Natural killer cell (primary cell): Measurements from ENCODE around the gene ITPKA. TPM values are rescaled to one million over a fixed set of nuclear protein-coding genes. Genes with fewer than 3 reads are reported as not detected.
"Not testable (repeated sequence)": the region's sequence is repeated elsewhere in the genome, so short reads cannot be mapped to it uniquely, and the experiment has no call there.

ENCODE experiments used
- ATAC-seq, 3 donors: fragments of 150-1000 bp in 2 of 3; fragments of 200-7000 bp in 1 of 3; cut with Tn5 transposase; 1 replicate in 1 of 3; 2 replicates in 2 of 3; pipeline ENCODE4 v1.10.0; 2021; ENCODE audit warnings: mild to moderate bottlenecking in 2 of 3, moderate library complexity in 2 of 3
- DNase-seq, 2 donors: peaks; one replicate each; pipeline versions ENCODE4 v3.0.0 to v3.0.0-alpha.2; 2013 to 2021; ENCODE audit warnings: mixed read lengths in 1 of 2
- H3K27ac ChIP-seq: one replicate; pipeline ENCODE4 v1.5.1; 2013; ENCODE audit warnings: mild to moderate bottlenecking, low read length
- H3K27me3 ChIP-seq: one replicate; pipeline ENCODE4 v1.6.1; 2013; ENCODE audit warnings: low read length; ENCODE audit not compliant: control insufficient read depth, insufficient read depth
- H3K36me3 ChIP-seq: one replicate; pipeline ENCODE4 v1.6.1; 2013; ENCODE audit warnings: low read length; ENCODE audit not compliant: control insufficient read depth, insufficient read depth
- H3K4me1 ChIP-seq: one replicate; pipeline ENCODE4 v1.6.1; 2013; ENCODE audit warnings: low read length; ENCODE audit not compliant: control insufficient read depth, insufficient read depth
- H3K4me3 ChIP-seq: one replicate; pipeline ENCODE4 v1.5.1; 2013; ENCODE audit warnings: low read length
- H3K9me3 ChIP-seq: one replicate; pipeline ENCODE4 v1.6.1; 2013; ENCODE audit warnings: low read length; ENCODE audit not compliant: control insufficient read depth, insufficient read depth
- H3K27ac Mint-ChIP-seq, 2 donors: one replicate each; pipeline ENCODE4 v1.8.0; 2022; ENCODE audit warnings: mild to moderate bottlenecking in 2 of 2, mixed read lengths in 2 of 2, moderate library complexity in 1 of 2
- H3K27me3 Mint-ChIP-seq, 2 donors: one replicate each; pipeline ENCODE4 v1.8.0; 2022; ENCODE audit warnings: low read depth in 2 of 2, mixed read lengths in 2 of 2
- H3K36me3 Mint-ChIP-seq: one replicate; pipeline ENCODE4 v1.8.0; 2022; ENCODE audit warnings: mixed read lengths
- H3K4me1 Mint-ChIP-seq, 2 donors: one replicate each; pipeline ENCODE4 v1.8.0; 2022; ENCODE audit warnings: mixed read lengths in 2 of 2
- H3K4me3 Mint-ChIP-seq: one replicate; pipeline ENCODE4 v1.8.0; 2022; ENCODE audit warnings: mild to moderate bottlenecking, moderate library complexity, mixed read lengths
- H3K9me3 Mint-ChIP-seq, 2 donors: one replicate each; pipeline ENCODE4 v1.8.0; 2022; ENCODE audit warnings: mixed read lengths in 2 of 2
- WGBS: methylation state at CpG from one replicate; pipeline ENCODE4 v1.1.7; 2013; ENCODE audit warnings: missing lambda C conversion rate; ENCODE audit not compliant: insufficient coverage; 5-methylcytosine and 5-hydroxymethylcytosine counted together
- intact Hi-C: fragments of 100-400 bp; cut with micrococcal nuclease; formaldehyde crosslinking; loops from one replicate; pipeline ENCODE4 v1.14.2; 2022
- total RNA-seq, 4 donors: library from RNA; stranded (reverse); fragments of 120-200 nt in 1 of 4; gene quantifications; one replicate each; pipeline versions ENCODE4 v1.2.3 to v1.2.4, GENCODE V29; 2013 to 2022
- TF ChIP-seq, protein P1 (sequence below): fragments of 200-600 bp; IDR thresholded peaks from one replicate; pipeline ENCODE4 v1.8.0; 2022; ENCODE audit warnings: antibody characterized with exemption

ITPKA gene
- total RNA-seq, 3 donors from 2014 or later (not counting 1 experiment from before 2014, with no cell fraction given): not detected

- H3K27ac Mint-ChIP-seq: no peak overlapping the region
- DNase-seq: no peak
- TF ChIP-seq, protein P1, sequence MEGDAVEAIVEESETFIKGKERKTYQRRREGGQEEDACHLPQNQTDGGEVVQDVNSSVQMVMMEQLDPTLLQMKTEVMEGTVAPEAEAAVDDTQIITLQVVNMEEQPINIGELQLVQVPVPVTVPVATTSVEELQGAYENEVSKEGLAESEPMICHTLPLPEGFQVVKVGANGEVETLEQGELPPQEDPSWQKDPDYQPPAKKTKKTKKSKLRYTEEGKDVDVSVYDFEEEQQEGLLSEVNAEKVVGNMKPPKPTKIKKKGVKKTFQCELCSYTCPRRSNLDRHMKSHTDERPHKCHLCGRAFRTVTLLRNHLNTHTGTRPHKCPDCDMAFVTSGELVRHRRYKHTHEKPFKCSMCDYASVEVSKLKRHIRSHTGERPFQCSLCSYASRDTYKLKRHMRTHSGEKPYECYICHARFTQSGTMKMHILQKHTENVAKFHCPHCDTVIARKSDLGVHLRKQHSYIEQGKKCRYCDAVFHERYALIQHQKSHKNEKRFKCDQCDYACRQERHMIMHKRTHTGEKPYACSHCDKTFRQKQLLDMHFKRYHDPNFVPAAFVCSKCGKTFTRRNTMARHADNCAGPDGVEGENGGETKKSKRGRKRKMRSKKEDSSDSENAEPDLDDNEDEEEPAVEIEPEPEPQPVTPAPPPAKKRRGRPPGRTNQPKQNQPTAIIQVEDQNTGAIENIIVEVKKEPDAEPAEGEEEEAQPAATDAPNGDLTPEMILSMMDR: no peak
- H3K27ac ChIP-seq: no peak overlapping the region
- H3K27me3 Mint-ChIP-seq: no peaks in the 10 kb centered on the region
- 98% methylated on average over 9 of the region's 9 CpGs for WGBS
- H3K4me1 Mint-ChIP-seq: peaks cover 18 to 23% of the 10 kb centered on the region in 2 donors
- intact Hi-C loops: loop anchor here (5.0 to 10.0 kb wide), 4 partner anchors 120 to 437 kb away; no protein-coding TSS in a partner anchor
- peaks cover 26% of the 10 kb centered on the region for H3K36me3 ChIP-seq
- no peaks in the 10 kb centered on the region for H3K36me3 Mint-ChIP-seq
- H3K4me3 Mint-ChIP-seq: no peak overlapping the region
- no peak overlapping the region for H3K4me3 ChIP-seq
- H3K27me3 ChIP-seq: no peaks in the 10 kb centered on the region
- H3K9me3 ChIP-seq: no peaks in the 10 kb centered on the region
- peaks cover 6% of the 10 kb centered on the region for H3K4me1 ChIP-seq
- H3K9me3 Mint-ChIP-seq: no peaks in the 10 kb centered on the region
- no peak for ATAC-seq
Measured at GRCh38 chr15:41464889-41465580, 28.6 kb upstream of the ITPKA start.

DNA sequence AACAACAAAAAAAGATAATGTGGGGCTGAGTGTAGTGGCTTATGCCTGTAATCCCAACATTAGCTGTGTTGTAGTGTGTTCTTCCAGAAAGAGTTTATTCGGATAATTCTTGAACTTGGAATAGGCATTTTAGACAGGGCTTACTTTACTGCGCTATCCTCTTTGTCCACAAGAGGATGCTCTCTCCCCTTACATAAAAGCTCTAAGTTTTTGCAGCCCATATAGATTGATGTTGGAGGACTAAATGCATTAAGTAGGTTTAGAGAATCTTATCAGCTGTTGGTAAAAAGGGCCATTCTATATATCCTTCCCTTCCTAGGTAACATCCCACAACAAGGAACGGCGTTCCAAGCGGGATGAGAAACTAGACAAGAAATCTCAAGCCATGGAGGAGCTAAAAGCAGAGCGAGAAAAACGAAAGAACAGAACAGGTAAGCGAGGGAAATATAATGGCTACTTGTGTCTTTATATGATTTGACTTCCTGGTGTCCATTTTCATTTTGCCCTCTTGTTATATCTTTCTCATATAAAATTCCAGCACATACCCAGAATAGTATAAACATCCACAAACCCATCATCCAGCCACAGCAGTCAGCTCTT, 27.8 kb upstream of the ITPKA start:
- H3K27ac Mint-ChIP-seq: peak overlapping the region; percentile 23 to 37
- H3K27me3 Mint-ChIP-seq: no peaks in the 10 kb centered on the region
- no peaks in the 10 kb centered on the region for H3K9me3 ChIP-seq
- peak; percentile 63 to 85 (median 78) for ATAC-seq
- WGBS: 92% methylated on average over 7 of the region's 8 CpGs
- no peak overlapping the region for H3K27ac ChIP-seq
- no peak overlapping the region for H3K4me3 ChIP-seq
- H3K4me1 Mint-ChIP-seq: peaks cover 18 to 23% of the 10 kb centered on the region in 2 donors
- H3K36me3 Mint-ChIP-seq: no peaks in the 10 kb centered on the region
- H3K36me3 ChIP-seq: peaks cover 33% of the 10 kb centered on the region
- H3K4me1 ChIP-seq: peaks cover 6% of the 10 kb centered on the region
- no peaks in the 10 kb centered on the region for H3K9me3 Mint-ChIP-seq
- H3K4me3 Mint-ChIP-seq: peak overlapping the region; percentile 75
- intact Hi-C loops: loop anchor here (5.0 to 10.0 kb wide), 4 partner anchors 119 to 436 kb away; no protein-coding TSS in a partner anchor
- TF ChIP-seq, protein P1: peak; percentile 93
- no peaks in the 10 kb centered on the region for H3K27me3 ChIP-seq
- DNase-seq: peak in 1 of 2 donors; percentile 70

GRCh38 chr15:41466711-41467110, 27.0 kb upstream of the ITPKA start:
- H3K36me3 Mint-ChIP-seq: no peaks in the 10 kb centered on the region
- Histone ChIP-seq H3K4me3 (no peak overlapping the region), H3K4me1 (peaks cover 6% of the 10 kb centered on the region), H3K36me3 (peaks cover 40% of the 10 kb centered on the region), H3K9me3 (no peaks in the 10 kb centered on the region), H3K27me3 (no peaks in the 10 kb centered on the region), H3K27ac (no peak overlapping the region)
- no peaks in the 10 kb centered on the region for H3K9me3 Mint-ChIP-seq
- intact Hi-C loops: loop anchor here (5.0 to 10.0 kb wide), 4 partner anchors 118 to 436 kb away; no protein-coding TSS in a partner anchor
- ATAC-seq: peak in 1 of 3 donors; percentile 59
- peaks cover 18 to 23% of the 10 kb centered on the region in 2 donors for H3K4me1 Mint-ChIP-seq
- TF ChIP-seq, protein P1: no peak
- no peaks in the 10 kb centered on the region for H3K27me3 Mint-ChIP-seq
- peak overlapping the region; percentile 41 to 82 for H3K27ac Mint-ChIP-seq
- DNase-seq: no peak
- 59% methylated on average over 3 of the region's 3 CpGs for WGBS
- H3K4me3 Mint-ChIP-seq: peak overlapping the region; percentile 1

DNA sequence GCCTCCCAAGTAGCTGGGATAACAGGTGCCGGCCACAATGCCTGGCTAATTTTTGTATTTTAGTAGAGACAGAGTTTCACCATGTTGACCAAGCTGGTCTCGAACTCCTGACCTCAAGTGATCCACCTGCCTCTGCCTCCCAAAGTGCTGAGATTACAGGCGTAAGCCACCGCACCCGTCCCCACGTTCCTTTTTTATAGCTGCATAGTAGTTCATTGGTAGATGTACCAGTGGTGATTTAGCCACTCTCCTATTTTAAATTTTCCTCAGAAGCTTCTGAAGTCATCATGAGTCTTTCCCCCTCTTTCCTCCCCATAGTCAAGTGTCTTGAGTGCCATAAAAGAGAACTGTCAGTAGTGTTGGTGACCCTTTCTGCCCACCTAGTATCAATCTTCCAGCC, 24.0 kb upstream of the ITPKA start:
- 98% methylated on average over 6 of the region's 6 CpGs for WGBS
- not testable (repeated sequence) for H3K27me3 ChIP-seq, H3K36me3 Mint-ChIP-seq, H3K27ac ChIP-seq, ATAC-seq, H3K4me3 Mint-ChIP-seq, H3K9me3 ChIP-seq, H3K9me3 Mint-ChIP-seq, DNase-seq, H3K4me3 ChIP-seq, H3K27me3 Mint-ChIP-seq, H3K4me1 ChIP-seq
- Mint-ChIP-seq H3K4me1 (peaks cover 13 to 14% of the 10 kb centered on the region in 2 donors), H3K27ac (peak overlapping the region in 1 of 2 donors; percentile 44)
- peaks cover 53% of the 10 kb centered on the region for H3K36me3 ChIP-seq
- intact Hi-C loops: loop anchor here (5.0 to 10.0 kb wide), 4 partner anchors 115 to 433 kb away; no protein-coding TSS in a partner anchor
